Stimulated activated CD4-positive, alpha-beta T cell treated with anti-CD3 and anti-CD28 coated beads, TNF-alpha, amount 100 ng/mL, for 48 hours (primary cell): ENCODE measurements around the gene BRIX1.
"Not testable (repeated sequence)": the region's sequence is repeated elsewhere in the genome, so short reads cannot be mapped to it uniquely, and the experiment has no call there.

ENCODE experiments used
- DNase-seq, 3 donors: peaks; one replicate each; pipeline ENCODE4 v3.0.0-alpha.2; 2020; ENCODE audit warnings: low read depth in 3 of 3

BRIX1 gene

DNA sequence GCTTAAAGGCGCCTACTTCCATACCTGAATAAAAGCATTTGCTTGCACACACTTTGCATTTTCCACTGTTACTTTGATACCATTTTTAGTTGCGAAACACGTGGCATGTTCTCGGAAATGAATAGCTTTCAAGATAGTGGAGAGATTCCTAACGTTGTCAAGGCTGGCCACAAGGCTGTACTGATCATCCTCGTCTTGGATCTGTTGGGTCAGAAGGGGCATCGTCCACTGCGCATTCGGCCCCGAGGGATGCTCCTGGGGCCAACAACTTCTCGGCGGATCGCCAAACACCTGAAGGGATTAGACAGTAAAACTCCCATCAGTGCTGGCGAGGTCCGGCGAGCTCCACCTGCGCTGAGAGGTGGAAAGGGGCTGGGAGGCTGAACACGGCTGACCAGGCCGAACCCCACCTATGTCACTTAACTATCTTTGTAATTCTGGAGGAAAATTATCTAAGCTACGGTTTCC lies 806 bp upstream of the BRIX1 start:
- no peak for DNase-seq

DNA sequence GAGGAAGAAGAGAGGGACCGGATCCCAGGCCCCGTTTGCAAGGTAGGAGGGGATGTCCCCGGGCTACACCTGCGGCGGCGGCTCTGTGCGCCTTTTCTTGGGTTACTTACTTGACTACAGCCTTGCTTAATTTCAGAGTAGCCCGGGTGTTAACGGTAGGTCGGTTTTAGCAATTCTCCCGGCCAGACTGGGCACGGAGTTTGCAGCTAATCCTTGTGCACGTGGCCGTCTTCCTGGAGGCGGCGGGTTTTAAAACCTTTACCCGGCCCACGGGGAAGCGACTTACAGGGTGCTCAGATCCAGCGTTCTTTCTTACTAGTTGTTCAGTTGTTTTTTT lies 313 bp downstream of the BRIX1 start:
- peak in 1 of 3 donors; percentile 3 for DNase-seq

DNA sequence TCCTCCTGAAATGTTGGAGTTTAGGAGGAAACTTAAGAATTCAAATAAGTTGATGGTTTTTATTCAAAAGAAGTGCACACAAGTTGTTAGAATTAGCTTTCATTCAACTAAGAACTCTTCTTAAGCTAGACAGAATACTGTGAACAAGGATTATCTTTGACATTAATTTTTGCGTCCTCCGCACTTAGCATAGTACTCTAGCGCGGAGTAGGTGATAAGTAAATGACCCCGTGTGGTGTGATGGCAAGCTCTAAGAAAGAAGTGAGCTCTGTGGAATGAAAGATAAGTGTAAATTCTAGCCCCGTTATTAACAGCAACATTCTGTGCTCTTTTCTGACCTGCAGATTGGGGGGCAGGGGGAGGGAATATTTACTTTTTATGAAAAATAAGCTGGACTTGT lies 1.0 kb downstream of the BRIX1 start:
- DNase-seq: no peak

DNA sequence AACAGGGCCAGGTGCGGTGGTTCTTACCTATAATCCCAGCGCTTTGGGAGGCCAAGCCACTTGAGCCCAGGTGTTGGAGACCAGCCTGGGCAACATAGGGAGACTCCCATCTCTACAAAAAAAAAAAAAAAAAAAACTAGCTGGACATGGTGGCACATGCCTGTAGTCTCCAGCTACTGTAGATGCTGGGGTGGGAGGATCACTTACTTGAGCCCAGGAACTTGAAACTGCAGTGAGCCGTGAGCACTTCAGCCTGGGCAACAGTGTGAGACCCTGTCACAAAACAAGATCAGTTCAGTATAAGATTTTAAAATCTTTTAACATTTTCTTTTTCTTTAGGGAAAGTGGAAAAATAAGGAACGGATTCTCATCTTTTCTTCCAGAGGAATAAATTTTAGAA lies 2.5 kb downstream of the BRIX1 start:
- no peak for DNase-seq

DNA sequence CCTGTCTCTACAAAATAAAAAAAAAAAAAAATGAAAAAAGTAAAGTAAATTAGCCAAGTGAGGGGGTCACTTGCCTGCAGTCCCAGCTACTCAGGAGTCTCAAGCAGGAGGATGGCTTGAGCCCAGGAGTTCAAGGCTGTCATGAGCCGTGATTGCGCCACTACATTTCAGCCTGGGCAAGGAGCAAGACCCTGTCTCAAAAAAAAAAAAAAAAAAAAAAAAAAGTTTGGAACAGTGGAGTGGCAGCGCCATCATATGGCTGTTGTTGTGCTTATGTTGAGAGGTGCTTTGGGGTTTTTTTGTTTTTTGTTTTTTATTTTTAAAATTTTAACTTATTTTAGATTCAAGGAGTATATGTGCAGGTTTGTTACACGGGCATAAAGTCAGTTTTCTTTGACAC lies 3.6 kb downstream of the BRIX1 start:
- DNase-seq: no peak

DNA sequence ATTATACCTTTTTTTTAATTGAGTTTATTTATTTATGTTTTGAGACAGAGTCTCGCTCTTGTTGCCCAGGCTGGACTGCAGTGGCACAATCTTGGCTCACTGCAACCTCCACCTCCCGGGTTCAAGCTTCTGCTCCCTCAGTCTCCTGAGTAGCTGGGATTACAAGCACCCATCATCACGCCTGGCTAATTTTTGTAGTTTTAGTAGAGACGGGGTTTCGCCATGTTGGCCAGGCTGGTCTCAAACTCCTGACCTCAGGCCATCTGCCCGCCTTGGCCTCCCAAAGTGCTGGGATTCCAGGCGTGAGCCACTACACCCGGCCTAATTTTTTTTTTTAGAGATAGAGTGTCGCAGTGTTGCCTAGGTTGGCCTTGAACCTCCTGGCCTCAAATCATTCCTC lies 7.7 kb downstream of the BRIX1 start:
- DNase-seq: not testable (repeated sequence)

DNA sequence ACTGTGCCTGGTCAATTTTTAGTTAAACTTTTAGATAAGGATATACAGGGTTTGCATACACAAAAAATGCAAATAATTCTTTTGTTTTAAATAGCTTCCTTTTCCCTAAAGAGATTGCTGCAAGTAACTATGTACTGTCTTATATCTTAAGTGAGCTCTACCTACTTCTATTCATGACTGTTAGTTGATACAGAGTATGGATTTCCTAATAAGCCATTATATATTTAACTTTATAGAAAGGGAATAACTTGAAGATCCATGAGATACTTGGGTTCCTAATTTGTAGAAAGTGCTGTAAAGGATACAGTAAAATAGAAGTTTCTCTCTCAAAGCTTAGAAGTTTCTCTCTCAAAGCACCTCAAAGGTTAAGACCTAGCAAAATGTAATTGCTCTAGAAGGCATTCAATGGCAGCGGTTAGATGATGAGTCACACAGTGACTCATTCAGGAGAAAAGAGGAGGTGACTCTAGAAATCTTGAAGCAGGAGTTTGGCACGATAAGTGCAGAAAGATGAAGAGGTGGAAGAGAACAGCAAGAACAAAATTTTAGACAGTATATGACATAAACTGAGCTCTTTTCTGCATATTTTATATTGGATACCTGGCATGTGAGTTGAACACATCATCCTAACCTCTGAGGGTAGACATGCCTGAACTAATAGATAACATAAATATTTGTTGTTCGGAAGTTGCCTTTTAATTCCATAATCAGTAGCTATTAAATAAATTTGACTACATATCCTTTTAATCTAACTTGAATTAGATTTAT lies 8.4 kb downstream of the BRIX1 start:
- DNase-seq: no peak

DNA sequence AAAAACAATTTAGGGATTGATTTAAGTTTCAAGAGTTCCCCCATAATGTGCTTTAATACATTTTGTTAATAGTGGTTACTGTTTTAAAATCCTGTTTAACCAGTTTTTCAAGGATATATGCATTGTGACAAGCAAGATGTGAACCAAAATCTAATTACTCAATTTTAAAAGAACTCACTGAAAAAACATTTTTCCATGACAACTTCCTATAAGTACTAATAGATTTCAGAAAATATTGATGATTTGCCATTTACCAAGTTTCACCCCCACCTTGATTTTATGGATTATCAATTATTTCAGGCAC lies 8.9 kb downstream of the BRIX1 start:
- DNase-seq: no peak

DNA sequence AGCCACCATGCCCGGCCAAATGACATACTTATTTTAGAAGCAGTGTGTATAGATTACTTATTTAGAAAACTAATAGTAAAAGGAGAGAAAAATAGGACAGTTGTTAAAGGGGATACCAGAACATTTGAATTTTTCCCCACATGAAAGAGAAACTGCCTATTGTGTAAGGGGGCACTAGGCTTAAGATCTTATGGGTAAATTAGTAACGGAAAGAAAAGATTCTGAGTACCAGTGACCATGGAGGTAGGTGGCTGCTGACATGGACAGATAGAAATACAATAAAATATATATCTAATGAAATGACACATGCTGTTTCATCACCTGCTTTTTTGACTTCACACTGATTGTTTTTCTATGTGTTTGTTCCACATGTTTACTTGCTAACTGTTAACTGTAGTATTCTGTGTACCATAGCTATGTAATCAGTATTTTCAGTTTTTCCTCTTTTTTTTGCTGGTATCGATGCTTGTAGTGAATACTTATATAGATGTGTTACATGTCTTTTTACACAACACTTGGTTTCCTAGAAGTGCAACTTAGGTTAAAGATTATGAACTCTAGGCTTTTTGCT lies 10.9 kb downstream of the BRIX1 start:
- DNase-seq: no peak

DNA sequence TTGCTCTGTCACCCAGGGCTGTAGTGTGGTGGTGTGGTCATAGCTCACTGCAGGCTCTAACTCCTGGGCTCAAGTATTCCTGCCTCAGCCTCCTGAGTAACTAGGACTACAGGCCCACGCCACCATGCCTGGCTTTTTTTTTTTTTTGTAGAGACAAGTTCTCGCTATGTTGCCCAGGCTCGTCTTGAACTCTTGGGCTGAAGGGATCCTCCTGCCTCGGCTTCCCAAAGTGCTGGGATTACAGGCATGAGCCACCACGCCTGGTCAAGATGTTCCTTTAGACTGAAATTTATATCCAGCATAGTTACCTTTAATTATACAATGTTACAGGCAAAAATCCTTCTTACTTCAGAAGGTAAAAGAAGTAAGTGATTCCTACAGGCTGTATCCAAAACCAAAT lies 12.3 kb downstream of the BRIX1 start:
- no peak for DNase-seq

DNA sequence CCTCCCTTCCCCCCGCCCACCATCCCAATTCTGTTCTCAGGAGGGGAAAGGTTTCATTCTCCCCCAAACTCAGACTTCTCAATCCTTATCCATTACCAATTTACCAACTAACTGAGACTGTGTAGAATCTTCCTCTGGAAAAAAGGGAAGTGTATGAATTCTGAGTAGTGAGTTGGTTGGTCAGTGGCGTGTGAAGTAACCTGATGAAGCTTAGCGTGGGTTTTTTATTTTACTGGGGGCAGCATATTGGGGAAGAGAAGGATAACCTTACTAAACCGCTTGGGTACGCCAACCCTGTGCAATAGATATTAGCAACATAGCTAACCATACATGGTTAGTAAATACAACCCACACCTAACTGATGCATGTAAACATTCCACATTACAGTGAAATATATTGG lies 12.8 kb downstream of the BRIX1 start:
- no peak for DNase-seq

DNA sequence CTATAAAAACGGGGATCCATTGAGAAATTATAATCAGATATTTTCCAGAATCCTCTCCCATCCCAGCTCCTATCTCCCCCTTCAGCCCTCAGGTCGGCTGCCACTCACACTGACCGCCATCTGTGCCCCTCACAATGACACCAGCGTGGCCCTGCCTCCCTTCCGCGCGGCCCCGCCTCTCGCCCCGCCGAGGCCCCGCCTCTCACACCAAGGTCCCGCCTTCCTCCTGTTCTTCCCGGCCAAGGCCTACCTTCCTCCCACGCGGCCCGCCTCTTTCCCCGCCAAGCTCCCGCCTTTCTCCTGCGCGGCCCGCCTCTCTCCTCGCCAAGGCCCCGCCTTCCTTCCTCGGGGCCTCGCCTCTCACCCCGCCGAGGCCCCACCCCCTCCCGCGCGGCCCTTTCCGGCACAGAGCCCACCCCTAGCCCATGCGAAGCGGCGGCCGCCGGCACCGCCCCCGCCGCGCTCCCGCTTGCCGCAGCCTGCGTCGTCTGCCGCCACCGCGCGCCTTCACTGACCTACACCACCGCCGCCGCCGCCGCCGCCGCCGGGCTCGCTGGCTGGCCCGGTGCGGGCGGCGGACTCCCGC lies 13.7 kb downstream of the BRIX1 start, which contains the start of gene DNAJC21:
Gene DNAJC21, plus strand, starts transcription at position 426 of the 586 bp plus-strand sequence. CDS start 261 bp downstream, outside the sequence.
- peak; percentile 96 to 98 (median 97) for DNase-seq

DNA sequence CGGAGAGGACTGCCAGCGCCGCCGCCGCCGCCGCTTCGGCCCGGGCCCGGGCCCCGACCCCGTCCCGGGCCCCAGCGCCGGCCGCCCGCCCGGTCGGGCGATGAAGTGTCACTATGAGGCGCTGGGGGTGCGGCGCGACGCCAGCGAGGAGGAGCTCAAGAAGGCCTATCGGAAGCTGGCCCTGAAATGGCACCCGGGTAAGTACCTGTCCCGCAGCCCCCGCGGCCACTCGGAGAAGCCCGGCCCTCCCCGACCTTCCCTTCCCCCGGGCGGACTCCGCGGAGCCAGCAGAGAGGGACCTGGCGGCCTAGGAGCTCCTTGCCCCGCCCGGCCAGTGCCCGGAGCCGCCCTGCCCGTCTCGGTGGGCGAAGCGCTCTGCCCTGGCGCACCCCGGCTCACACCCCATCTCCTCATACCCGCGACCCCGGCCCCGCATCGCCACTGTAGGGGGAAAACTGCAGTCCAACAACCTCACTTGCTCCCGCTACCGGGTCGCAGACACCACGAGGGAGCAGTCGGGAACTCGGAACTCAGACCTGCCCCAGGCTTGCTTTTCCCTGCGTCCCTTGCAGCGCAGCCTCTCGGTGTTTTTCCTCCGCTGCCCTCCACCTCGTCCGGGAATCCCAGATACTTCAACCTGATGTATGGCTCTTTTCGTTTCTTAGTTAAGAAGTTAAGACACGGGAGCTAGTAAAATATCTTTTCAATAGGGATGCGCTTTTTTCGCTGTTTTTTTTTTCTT lies 14.4 kb downstream of the BRIX1 start:
- DNase-seq: peak; percentile 59 to 76 (median 65)

DNA sequence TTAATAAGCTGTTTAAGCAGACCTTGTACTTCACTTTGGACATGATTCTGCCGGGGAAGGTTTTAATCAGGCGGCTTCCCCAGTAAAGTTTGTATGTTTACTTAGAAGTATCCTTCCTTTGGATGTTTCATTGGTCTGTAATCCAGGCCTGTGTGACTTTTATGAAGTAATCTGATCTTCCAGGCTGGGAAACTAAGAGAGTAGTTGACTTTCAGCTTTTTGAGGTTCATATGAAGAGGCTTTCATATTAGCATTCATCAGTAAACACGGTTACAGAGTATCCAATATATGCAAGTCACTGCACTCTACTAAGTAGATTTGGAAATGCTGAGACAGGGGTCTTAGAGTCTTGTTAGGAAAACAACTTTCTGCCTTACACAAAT lies 14.9 kb downstream of the BRIX1 start:
- DNase-seq: no peak

DNA sequence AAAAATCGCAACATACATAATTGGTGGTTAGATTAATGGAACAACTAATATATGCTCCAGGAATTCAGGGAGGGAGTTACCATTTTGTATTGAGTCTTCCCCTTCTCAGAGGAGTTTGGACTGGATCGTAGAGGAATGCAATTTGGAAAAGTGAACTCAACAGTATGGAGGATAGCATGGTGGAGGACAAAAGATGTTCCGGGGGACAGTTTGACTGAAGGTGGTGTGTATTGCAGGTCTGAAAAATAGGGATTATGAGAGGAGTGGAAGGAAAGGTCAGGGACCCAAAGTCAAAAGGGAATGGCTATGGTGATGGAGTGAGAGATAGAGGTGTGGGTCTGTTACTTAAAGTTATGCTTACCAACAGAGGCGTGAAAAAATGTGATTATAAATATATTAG lies 15.4 kb downstream of the BRIX1 start:
- DNase-seq: no peak

DNA sequence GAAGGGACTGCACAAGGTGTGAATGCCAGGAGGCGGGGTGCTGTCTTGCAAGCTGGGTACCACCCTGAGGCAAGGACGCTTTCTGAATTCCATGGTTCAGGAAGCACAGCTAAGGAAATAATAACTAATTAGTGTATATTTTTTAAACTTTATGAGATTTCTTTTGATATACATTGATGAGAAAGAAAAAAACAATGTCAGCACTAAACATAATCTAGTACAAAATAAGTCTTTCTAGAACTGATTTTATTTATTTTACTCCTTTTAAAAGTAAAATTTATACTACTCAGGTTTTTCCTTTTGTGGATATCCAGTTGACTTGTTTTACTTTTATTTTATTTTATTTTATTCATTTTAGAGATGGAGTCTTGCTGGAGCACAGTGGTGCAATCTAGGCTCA lies 17.4 kb downstream of the BRIX1 start:
- DNase-seq: no peak

DNA sequence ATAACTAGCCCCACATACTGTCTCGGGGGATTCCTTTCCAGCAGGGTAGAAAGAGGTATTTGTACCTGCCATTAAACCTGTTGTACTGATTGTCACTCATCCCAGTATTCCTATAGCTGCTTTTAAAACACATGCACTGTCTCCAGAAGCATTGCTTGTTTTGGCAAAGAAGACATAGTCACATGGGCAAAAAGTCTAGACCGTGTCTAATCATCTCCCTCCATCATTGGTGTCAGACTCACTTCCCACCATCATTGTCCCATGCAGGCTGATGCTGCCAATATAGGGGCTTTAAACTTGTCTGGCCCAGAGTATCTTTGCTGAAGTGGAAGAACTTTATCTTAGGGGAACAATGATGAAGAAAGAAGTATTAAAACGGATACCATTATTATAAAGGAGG lies 26.4 kb downstream of the BRIX1 start:
- no peak for DNase-seq

DNA sequence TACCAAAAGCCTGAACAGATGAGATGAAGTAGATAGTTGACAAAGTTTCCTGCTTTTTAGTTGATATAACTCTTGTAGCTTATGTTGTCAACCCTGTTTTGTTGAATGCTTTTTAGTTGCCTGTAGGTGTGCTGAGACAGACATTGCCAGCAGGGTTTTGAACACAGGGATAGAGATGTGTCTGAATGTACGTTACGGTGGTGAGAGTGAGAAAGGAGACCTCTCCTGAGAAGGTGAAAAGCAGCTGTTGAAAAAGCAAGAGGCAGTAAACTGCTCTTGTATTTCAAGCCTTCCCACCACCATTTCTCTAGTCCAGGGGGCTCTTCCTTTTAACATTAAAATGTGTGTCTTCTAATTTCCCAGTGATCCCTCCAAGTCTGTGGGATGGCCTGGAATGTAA lies 28.5 kb downstream of the BRIX1 start:
- DNase-seq: no peak

DNA sequence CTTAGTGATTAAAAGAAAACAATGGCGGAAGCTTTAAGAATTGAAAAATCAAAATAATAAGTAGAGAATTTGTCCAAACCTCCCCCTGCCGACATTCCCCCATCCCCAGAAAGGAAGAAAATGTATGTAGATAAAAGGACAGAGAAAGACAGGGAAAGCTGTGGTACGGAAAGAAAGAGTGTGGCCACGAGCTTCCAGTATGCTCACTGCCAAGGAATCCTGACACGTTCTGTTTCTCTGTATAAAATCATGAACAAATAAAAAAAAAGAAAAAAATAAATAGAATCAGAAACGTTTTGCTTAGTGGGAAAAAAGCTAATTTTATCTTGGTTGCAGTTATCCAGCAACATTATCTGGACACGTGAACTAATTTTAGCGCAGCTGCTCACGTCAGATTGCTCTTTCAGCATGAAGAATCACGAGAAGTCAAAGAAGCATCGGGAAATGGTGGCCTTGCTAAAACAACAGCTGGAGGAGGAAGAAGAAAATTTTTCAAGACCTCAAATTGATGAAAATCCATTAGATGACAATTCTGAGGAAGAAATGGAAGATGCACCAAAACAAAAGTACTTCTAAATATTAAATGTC lies 29.0 kb downstream of the BRIX1 start:
- no peak for DNase-seq

DNA sequence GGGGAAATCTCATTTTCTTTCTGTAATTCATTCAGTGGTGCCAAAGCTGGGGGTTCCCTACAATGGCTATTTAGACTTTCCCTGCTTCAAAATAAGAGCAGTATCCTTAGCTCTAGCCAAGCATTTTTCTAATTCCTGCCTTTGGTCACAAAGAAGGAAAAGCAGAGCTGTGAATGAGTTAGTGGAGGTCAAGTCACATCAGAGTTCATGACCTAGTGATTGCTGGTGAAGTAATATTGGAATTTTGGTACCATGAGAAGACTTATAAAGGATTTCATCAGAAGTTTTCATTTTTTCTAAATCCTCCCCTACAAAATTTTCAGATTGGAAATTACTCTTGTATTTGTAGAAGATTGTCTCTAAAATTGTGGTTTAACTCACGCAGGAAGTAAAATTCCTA lies 41.8 kb downstream of the BRIX1 start:
- no peak for DNase-seq

DNA sequence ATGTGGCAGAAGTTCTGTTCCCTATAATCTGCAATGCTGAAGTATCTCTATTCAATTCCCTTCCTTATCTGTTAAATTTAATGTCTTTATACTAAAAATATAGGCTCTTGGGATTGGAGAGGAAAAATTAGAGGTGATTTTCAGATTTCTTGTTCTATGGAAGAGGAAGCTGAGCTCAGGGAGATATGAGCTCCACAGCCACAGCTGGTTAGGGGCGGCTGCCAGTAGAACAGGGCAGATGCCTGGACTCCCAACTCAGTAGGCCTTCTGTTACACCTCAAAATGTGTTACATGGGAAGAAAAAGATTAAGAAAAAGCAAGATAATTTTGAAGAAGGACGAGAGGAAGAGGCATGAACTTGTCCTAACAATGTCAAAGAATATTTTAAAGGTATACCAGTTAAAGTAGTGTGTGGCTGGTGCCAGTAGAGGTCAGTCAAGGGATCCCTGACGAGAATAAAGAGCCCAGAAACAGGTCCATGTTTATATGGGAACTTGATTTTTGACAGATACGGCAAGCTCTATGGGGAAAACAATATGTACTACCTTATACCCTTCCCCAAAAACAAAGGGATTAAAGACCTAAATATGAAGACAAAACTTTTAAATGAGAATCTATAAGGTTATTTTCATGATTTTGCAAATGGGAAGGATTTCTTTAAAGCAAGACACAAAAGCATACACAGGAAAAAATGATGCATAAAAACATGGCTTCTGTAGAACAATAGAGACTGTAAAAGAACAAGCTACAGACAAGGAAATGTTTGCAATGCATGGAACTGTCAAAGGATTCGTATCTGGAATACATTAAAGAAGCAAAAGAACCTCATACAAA lies 42.6 kb downstream of the BRIX1 start:
- peak in 1 of 3 donors; percentile 2 for DNase-seq
